ENCODE results near the gene LAMC1. TPM values are rescaled to one million over a fixed set of nuclear protein-coding genes. Genes with fewer than 3 reads are reported as not detected.

Gene LAMC1
- total and polyA plus RNA-seq, 2 of the 4 experiments (the other 2 are of a cell fraction), result 249 to 394 TPM

DNA sequence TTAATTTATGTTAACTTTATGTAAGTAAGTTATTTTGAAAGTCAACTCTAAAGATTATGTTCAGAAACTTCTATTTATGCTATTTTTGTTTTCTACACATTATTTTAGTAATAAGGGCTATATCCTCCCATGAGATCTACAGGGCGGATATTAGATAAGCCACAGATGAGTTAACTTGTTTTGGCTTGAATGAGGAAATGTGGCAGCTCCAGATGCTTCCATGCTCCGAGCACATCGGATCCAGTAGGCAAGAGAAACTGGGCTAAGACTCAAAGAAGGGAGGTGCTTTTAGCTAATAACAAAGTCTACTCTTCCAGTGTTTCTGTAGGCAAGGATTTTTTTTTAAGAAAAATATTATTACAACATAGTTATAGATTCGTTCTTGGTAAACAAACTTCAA, 20.0 kb upstream of the LAMC1 start:
- dilution Hi-C loops (cut with HindIII; ENCODE audit: low sequenced_read_pairs, unreplicated experiment) (no loop called here), intact Hi-C loops (cut with micrococcal nuclease) (no loop called here), in situ Hi-C loops (cut with MboI; ENCODE audit: low sequenced_read_pairs) (no loop called here)
- Histone ChIP-seq H4K91ac (ENCODE audit: insufficient read depth, low read depth, low read length) (no peak overlapping the region), H3K18ac (ENCODE audit: low read depth, low read length) (0 out of 2 replicates have a peak overlapping the region, but pooled peaks have one; percentile 59), H2BK15ac (ENCODE audit: low read depth, low read length) (no peak overlapping the region), H3K4me3 (ENCODE audit: insufficient read depth, low read depth, low read length) (no peak overlapping the region), H3K14ac (replicated peaks; ENCODE audit: low read depth, low read length) (no peak overlapping the region), H3K9ac (ENCODE audit: low read depth, low read length) (no peak overlapping the region), H4K5ac (ENCODE audit: low read depth, low read length) (no peak overlapping the region), H3K79me1 (ENCODE audit: low read depth in 1 of 2, low read length in 2 of 2) (no peaks in the 10 kb centered on the region), H3K27me3 (ENCODE audit: control insufficient read depth, insufficient read depth, low read length) (no peaks in the 10 kb centered on the region), H3K23ac (ENCODE audit: low read depth, low read length) (no peak overlapping the region), H3K4me2 (ENCODE audit: low read depth, low read length) (peak overlapping the region; percentile 40), H2BK20ac (ENCODE audit: low read depth, low read length) (no peak overlapping the region), H4K8ac (ENCODE audit: low read depth in 2 of 2, low read length in 2 of 2) (no peak overlapping the region), H2AFZ (replicated peaks; ENCODE audit: low read length, poor library complexity) (no peak overlapping the region), H2BK120ac (ENCODE audit: low read depth, low read length) (no peak overlapping the region), H3K4ac (ENCODE audit: low read depth, low read length) (no peak overlapping the region), H3K4me1 (ENCODE audit: control insufficient read depth, insufficient read depth, low read length) (peaks cover 1% of the 10 kb centered on the region; the same call in 1 of the 2 replicates), H3K27ac (ENCODE audit: insufficient read depth, low read length) (no peak overlapping the region), H3K9me1 (ENCODE audit: insufficient read depth, low read length) (no peaks in the 10 kb centered on the region), H4K20me1 (ENCODE audit: insufficient read depth, low read length) (no peaks in the 10 kb centered on the region), H3K36me3 (ENCODE audit: control insufficient read depth, insufficient read depth, low read length) (no peaks in the 10 kb centered on the region), H2AK9ac (replicated peaks; ENCODE audit: low read depth, low read length, poor library complexity) (no peak overlapping the region), H2AK5ac (ENCODE audit: low read depth, low read length) (no peak overlapping the region), H3K9me3 (ENCODE audit: control insufficient read depth, insufficient read depth, low read length) (no peaks in the 10 kb centered on the region), H2BK5ac (ENCODE audit: low read depth, low read length, poor library complexity, severe bottlenecking) (no peak overlapping the region), H3K56ac (ENCODE audit: extremely low read depth, insufficient read depth, low read length) (no peak overlapping the region)
- peak; percentile 40 for DNase-seq
- POLR2A ChIA-PET (ENCODE audit: unreplicated experiment), result no interaction called here
- CTCF ChIA-PET, result interaction anchor here (0.7 kb wide), 1 partner anchor 63 kb away, joined by 3 read pairs; no protein-coding TSS in a partner anchor
- BruUV-seq (replicated peaks), result no TSS peak
- WGBS, 2 experiments (ENCODE audit: extremely low coverage in 2 of 2, insufficient read length in 1 of 2), result no CpG with 5 or more reads among the region's 4 CpGs
- no peak for ATAC-seq (ENCODE audit: low read depth)
- TF ChIP-seq, protein P1, sequence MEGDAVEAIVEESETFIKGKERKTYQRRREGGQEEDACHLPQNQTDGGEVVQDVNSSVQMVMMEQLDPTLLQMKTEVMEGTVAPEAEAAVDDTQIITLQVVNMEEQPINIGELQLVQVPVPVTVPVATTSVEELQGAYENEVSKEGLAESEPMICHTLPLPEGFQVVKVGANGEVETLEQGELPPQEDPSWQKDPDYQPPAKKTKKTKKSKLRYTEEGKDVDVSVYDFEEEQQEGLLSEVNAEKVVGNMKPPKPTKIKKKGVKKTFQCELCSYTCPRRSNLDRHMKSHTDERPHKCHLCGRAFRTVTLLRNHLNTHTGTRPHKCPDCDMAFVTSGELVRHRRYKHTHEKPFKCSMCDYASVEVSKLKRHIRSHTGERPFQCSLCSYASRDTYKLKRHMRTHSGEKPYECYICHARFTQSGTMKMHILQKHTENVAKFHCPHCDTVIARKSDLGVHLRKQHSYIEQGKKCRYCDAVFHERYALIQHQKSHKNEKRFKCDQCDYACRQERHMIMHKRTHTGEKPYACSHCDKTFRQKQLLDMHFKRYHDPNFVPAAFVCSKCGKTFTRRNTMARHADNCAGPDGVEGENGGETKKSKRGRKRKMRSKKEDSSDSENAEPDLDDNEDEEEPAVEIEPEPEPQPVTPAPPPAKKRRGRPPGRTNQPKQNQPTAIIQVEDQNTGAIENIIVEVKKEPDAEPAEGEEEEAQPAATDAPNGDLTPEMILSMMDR (conservative IDR thresholded peaks at IDR 0.05; ENCODE audit: low read depth, low read length), result no peak
- no peak for TF ChIP-seq RAD21 (IDR thresholded peaks at IDR 0.05; ENCODE audit: low read length)
- no peak for TF ChIP-seq FOS (IDR thresholded peaks at IDR 0.05; ENCODE audit: low read depth, low read length)
- no peak for TF ChIP-seq SMC3 (IDR thresholded peaks at IDR 0.05; ENCODE audit: low read depth, low read length)
- TF ChIP-seq RFX5 (IDR thresholded peaks at IDR 0.05; ENCODE audit: low read depth, low read length), result no peak
- TF ChIP-seq MAZ (IDR thresholded peaks at IDR 0.05; ENCODE audit: borderline replicate concordance, low read depth, low read length), result no peak

All from IMR-90 (cell line).